GM18511 (cell line): Measurements from ENCODE around the gene TRDMT1.

Experiments
- ATAC-seq: cut with Tn5 transposase; IDR thresholded peaks from one replicate; pipeline ENCODE4 v1.9.1; 2021; ENCODE audit warnings: mild to moderate bottlenecking, moderate library complexity; ENCODE audit not compliant: unreplicated experiment

TRDMT1 gene

DNA sequence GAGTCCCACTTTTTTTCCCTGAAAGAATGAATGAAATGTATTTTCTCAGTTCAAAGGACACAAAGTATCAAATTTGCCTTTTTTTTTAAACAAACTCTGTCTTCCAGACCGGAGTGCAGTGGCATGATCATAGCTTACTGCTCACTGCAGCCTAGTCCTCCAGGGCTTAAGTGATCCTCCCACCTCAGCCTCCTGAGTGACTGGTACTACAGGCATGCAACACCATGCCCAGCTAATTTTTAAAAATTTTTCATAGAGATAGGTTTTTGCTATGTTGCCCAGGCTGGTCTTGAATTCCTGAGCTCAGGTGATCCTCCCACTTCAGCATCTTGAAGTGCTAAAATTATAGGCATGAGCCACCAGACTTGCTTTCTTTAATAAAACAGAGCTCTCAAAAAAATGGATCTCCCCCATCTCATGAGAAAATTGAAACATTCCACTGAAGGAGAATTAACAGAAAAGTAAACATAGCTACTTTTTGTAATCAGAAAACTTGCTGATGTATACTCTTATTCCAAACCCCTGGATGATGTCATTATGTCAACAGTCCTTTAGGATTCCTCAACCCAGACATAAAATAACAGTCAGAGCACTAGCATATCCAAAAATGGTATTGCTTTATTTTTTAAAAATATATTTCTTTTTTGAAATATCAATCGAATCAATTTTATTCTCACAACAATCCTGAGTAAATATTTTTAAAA, 12.3 kb upstream of the TRDMT1 start:
- no peak for ATAC-seq

DNA sequence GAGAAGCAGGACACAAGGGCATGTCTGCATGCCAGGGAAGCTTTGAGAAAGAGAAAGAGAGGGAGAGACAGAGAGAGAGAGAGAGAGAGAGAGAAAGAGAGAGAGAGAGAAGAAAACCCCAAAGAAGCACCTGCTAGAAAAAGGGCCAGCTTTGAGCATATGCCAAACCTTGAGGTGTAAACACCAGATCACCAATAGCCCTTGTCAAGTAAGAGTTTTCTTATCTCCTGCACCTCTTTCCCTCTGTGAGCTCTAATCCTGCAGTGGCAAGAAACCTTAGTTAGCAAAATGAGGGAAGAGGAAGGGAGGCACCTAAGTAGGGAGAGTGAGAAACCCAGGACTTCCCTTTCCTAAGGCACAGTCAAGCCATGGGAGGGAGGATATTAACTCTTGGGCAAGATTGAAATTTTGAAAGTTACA, 11.3 kb upstream of the TRDMT1 start:
- no peak for ATAC-seq

DNA sequence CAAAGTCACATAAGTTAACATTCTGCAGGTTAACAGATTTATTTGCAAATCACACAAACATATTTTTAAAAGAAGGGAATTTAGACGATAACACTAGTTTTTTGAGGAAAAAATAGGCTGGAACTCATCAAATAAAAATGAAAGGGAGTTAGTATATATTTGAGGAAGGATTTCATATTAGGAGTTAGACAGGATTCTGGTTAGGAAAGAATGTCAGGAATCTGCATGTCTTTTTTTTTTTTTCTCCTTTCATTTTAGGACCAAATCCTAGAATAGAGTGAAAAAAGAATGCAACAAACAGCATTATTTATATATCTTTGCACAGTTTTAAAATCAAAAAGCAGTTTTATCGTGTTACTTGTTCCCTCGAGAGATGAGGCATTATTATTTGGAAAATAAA, 8.9 kb upstream of the TRDMT1 start:
- no peak for ATAC-seq

DNA sequence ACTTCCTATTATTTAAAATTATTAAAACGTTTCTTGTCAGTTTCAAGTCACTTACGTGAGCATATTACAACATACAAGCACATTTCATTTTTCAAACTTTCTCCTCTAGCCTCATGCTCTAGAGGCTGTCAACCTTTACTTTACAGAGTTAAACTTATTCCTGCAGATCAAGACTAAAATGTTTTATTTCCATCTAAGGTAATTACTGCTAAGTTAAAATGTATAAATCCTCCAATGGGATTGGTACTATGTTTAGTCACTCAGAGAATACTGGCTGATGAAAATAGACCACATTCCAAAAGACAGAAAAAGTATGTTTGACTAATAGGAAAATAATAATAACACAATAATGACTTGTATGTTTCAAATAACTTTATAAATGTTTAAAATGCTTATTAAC, 8.4 kb upstream of the TRDMT1 start:
- no peak for ATAC-seq

DNA sequence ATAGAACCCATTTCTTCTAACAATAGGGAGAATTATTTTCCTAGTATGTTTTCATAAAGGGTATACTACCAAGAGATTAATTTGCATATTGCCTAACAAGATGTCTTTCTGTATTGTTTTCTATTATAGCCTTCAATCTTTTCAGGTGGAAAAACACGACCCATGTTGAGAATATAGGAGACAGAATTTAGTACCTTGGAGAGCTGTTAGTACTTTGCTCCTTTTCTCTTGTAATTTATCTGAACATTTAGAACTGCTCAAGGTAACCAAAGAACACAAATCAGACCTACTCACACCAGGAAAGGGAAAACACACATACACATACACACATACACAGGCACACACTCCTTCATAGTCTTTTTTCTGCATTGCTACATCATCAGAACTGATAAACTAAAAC, 7.8 kb upstream of the TRDMT1 start:
- no peak for ATAC-seq

DNA sequence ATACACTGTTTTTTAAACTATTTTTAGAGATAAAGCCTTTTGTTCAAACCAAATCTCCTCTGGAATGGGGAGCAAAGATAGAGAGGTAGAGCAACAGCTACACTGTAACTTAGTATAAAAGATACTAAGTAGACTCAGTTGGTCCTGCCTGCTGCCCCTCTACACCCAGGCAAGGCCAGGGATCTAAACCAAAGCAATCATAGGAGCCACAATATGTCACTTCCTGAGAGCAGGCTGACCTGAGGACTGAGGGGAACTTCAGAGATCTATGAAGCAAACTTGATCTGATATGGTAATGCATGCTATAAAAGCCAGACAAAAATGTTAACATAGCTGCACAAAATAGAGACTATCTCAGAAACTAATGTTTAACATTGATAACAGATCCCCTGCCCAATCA, 7.0 kb upstream of the TRDMT1 start:
- no peak for ATAC-seq

DNA sequence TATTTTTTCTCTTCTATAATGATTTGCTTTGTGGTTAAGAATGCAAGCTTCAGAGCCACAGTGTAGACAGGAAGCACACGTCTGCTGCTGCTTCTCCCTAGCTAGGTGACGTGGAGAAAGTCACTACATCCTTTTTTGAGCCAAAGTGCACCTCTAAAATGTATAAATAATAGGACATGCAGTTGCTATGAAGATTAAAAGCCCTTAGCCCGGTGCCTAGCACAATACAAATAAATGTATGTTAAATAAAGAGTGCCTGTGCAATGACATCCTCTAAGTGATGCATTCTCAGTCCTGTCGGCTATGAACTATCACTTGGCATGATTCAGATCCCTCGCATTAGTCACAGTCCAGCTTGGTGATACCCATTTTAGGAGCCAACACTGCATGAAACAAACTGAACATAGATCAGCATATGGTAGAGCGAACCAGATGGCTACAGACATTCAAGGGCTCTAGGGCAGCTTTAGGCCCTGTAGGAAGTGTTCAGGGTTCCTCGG, 4.8 kb upstream of the TRDMT1 start:
- ATAC-seq: peak; percentile 52

DNA sequence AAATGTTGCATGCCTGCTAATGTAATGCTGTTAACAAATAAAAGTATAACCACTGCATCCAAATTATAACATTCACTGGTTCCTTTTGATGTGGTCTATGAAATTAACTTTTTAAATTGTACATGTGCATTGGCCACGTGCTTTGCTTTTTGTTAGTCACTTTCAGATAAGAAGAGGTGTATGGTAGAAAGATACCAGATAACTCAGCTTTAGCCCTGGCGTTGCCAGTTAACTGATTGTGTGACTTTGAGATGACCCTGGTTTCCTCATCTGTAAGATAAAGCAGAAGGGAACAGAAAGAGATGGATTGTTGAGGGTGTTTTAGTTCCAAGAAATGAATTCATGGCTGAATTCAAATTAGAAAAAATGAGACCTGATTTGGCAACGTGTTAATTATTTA, 1.9 kb upstream of the TRDMT1 start:
- no peak for ATAC-seq

DNA sequence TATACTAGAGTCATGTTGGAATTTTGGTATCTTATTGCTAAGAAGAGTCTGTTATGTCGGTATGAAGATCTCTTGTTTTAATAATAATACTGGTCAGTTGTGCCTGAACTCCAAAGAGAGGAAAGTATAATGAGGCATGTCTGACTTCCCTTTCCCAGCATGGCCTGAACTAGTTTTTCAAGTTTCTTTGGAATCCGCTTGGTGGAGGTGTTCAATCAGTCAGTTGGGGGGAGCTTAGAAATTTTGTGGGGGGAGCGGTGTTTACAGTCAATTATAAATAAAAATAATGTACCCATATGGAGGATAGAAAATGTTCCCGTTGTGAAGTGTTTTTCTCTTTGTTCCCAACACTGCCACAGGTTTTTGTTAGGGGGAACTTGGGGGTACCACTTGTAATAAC, 1.5 kb upstream of the TRDMT1 start:
- no peak for ATAC-seq

DNA sequence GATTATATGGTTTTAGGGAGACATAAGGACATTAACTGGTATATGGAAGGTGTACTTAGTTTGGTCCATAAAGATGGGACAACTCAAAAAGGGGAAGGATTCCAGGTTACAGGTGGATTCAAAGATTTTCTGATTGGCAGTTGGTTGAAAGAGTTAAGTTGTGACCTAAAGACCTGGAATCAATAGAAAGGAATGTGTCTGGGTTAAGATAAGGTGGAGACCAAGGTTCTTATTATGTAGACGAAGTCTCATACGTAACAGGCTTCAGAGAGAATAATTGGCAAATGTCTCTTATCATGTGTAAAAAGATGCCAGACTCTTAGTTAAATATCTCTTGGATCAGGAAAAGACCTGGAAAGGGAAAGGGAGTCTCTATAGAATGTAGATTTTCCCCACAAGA, 1.0 kb upstream of the TRDMT1 start:
- ATAC-seq: no peak

DNA sequence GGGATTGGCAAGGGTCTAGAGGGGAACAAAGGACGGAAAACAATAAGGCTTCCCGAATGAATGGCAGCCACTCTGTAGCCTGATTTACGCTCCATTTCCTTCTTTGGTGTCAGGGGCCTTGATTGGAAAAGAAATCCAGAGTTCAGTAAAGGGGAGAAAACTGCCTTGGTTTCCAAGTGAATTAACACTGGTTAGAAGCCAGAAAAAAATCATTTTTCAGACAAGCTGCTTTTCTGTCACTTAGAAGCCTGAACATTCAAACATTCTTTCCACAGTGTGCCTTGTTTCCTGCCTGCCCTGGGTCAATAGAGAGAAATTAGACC, 283 bp upstream of the TRDMT1 start:
- ATAC-seq: peak; percentile 1

DNA sequence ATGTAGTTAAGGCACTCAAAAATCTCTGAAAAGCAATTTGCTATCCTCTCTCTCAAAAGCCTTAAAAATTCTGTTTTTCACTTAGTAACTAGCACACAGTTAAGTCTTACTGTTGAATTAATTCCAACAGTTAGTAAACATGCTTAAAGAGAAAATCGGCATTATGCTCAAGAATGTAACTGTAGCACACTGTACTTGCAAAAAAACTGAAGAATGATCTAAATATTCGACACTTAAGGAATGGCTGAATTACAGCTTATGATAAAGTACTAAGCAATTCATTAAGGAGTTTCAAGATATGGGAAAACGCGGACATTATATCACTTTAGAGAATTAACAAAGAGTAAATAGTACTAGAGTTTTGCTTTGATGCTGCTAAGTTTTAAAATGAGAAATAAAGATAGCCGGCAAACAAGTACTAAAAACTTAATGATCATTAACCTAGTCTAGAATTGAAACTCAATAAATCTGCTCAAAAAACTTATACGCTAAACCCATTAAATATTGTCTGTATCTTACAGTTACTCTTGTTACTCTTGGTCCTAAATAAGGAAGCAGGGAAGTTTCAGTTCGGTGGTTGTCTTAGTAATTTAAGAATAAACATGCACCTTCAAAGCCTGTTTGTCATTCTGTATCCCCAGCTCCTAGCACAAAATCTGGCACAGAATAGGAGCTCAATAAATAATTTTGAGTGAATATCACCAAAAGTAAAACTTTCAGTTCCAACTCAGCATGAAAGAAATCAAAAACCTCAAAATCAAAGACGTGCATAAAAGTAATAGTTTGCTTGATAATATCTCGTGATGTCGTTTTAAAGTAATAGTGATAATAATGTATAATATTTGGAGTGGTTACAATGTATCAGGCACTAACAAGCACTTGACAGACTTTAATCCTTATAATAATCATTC, 1.2 kb downstream of the TRDMT1 start:
- no peak for ATAC-seq

DNA sequence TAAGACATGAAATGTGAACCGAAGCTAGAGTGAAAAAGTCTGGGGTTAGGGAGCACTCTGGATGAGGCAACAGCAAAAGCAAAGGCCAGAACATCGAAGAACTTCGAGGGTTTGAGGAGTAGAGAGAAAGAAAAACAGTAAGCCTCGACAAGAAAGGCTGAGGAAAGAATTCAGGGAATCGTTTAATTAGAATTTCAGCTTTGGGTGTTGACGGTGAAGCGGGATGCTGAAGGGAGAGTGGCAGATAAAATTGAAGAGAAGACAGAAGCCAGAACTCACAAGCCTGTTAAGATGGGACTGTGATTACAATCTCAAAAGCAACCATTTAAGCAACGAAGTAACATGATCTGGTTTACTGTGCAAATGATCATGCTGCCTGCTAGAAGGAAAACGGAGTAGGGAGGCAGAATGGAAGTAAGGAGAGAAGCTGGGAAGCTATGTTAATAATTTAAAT, 2.1 kb downstream of the TRDMT1 start:
- ATAC-seq: no peak

DNA sequence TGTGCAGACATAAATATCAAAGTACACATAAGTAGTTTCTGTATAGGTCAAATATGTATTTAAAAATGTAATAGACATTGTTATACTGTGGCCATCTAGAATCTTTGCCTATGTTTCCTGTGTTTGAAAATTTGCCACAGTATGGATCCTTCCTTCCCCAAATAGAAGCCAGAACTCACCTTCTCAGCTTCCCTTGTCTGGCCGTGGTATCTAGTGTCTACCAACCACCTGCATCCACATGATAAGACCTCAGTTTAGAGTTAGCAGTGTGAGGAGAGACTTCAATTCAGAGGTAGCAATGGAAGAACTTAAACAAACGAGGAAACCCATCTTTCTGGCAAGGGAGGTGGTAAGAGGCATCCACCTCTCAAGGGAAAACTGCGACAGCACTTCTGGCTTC, 4.9 kb downstream of the TRDMT1 start:
- ATAC-seq: no peak

DNA sequence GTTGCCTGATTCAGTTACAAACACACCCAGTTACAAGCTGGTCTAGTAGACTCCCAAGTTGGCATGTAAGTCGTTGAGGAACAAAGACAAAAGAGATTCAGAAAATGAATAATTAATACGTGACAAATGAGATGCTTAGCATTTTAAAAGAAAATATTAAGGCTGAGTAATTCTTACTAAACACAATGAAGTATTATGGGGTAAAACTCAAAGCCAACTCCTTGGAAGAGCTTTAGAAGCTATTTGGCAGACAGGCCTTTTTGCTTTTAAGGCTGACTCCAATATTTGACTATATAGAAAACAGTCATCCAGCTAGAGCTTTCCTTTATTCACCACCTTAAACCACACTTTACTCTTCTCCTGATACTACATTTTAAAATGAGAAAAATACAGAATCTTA, 5.4 kb downstream of the TRDMT1 start:
- ATAC-seq: no peak

DNA sequence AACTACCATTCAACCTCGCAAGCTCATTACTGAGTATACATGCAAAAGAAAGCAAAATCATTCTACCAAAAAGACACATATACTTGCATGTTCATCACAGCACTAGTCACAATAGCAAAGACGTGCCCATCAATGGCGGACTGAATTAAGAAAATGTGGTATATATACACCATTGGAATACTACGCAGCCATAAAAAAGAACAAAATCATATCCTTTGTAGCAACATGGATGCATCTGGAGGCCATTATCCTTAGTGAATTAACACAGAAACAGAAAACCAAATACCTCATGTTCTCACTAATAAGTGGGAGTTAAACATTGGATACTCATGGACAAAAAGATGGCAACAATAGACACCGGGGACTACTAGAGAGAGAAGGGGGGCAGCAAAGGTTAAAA, 6.4 kb downstream of the TRDMT1 start:
- no peak for ATAC-seq

DNA sequence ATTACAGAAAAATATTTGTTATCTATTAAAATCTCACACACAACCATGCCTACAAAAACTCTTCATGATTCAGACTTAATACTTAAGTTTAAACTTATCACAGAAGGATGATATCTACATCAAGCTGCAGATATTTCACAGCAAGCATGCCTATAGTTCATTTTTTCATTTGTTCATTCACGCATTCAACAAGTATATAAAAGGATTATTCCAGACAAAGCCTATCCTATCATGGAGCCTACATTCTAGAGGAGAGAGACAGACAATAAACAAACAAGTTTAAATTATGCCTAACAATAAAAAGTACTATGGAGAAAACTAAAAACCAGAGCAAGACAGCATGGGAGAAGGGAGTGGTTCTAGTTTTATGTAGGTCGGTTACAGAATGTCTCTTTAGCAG, 10.9 kb downstream of the TRDMT1 start:
- ATAC-seq: no peak

DNA sequence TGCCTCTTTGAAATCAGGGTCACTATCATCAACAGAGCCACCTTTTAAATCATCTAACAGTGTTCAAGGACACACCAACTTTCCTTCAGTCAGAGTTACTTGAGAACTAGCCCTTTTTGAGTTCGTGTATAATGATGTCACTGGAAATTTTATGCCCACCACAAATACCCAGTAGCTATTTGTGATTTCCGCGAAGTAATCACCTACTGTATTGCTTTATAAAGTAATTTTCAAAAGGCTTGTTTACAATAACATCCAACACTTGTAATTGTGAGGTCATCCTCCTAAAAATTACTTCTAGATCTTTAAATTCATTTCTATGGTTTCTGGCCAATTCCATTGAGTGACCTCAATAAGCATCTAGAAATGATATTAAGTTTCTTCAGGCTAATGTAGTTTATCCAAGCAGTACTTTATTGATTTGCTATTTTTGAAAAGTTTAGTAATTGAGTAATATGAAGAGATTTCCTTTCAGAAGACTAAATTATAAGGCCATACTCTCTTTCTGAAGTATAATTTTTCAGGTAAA, 12.8 kb downstream of the TRDMT1 start:
- ATAC-seq: no peak

DNA sequence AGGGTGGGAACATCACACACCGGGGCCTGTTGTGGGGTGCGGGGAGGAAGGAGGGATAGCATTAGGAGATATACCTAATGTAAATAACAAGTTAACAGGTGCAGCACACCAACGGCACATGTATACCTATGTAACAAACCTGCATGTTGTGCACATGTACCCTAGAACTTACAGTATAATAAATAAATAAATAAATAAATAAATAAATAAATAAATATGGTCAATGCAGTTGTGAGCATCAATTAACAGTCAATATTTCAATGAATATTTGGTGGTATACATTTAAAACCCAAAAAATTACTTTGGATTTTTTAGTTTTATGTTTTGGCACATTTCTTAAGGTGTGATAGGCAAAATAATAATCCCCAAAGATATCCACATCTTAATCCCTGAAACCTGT, 15.6 kb downstream of the TRDMT1 start:
- no peak for ATAC-seq

DNA sequence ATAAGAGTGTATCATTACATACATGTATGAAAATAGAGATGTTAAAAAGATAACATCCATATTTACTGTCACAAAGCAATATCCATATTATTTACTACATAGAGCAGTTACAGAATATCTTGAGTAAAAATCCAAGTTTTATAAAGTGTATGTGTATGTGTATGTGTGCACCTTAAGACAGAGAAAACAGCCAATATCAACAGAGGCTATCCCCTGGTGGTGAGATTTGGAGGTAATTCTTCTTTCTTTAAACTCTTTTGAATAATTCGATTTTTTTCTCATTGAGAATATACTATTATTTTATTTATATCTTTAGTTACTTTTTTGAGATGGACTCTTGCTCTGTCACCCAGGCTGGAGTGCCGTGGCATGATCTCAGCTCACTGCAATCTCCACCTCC, 18.4 kb downstream of the TRDMT1 start:
- no peak for ATAC-seq

DNA sequence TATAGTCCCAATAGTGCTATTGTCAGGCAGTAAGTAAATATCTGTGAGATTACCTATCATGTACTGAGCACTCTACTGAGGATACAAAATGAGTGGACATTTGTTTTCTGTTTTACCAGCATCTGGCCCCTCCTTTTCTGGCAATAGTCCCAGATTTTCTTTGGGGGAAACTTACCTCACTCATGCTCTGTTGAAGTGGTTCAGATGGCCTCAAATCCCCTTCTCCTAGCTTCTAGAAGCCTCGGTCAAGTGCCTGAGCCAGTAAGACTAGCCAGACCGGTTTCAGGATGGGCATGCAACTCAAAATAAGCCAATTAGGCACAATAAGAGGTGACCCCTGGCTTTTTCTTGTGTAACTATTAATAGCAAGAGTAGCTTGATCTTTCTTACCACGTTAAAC, 19.7 kb downstream of the TRDMT1 start:
- ATAC-seq: no peak

DNA sequence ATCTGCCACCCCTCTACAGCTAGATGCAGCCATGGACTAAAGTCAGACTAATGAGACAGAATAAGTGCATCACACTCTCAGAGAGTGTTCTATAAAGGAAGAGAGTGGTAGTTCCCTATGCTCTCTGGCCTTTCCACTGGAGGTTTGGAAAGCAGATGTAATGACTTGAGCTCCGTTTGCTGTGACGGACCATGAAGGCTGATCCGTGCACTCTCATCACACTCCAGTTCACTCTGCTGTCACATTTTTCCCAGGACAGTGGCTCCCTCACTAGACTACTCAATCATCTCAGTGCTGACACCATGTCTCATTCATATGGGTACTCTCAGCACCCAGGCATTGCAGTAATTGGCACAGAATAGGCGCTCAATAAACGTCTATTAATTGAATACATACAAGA, 20.4 kb downstream of the TRDMT1 start:
- ATAC-seq: no peak
